ENCODE results near the gene CLDN11. TPM values are rescaled to one million over a fixed set of nuclear protein-coding genes. Genes with fewer than 3 reads are reported as not detected.

CLDN11 gene
- total and polyA plus RNA-seq, 7 donors, result 1.3 to 3.0 (median 2.0) TPM

DNA sequence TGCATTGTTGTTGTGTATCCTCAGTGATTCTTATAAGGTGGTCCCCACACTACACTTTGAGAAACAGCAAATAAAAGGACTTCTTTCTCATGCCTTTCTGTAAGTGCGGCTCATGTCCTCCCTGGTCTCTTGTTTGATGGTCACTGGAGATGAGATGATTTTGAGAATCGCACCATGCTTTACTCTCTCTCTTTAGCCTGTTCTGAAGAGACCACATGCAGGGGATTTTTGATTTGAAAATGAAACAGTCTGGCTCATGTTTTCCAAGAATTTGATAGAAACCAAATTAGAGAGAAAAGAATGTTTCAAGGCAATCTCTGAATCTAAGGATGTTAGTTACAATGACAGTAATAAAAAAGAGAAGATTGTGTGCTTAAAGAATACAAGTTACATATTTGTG is 18.0 kb downstream of the CLDN11 start:
- TF ChIP-seq, protein P1, sequence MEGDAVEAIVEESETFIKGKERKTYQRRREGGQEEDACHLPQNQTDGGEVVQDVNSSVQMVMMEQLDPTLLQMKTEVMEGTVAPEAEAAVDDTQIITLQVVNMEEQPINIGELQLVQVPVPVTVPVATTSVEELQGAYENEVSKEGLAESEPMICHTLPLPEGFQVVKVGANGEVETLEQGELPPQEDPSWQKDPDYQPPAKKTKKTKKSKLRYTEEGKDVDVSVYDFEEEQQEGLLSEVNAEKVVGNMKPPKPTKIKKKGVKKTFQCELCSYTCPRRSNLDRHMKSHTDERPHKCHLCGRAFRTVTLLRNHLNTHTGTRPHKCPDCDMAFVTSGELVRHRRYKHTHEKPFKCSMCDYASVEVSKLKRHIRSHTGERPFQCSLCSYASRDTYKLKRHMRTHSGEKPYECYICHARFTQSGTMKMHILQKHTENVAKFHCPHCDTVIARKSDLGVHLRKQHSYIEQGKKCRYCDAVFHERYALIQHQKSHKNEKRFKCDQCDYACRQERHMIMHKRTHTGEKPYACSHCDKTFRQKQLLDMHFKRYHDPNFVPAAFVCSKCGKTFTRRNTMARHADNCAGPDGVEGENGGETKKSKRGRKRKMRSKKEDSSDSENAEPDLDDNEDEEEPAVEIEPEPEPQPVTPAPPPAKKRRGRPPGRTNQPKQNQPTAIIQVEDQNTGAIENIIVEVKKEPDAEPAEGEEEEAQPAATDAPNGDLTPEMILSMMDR (IDR thresholded peaks at IDR 0.05), result no peak
- DNase-seq (no peak), ATAC-seq (no peak)
- Histone ChIP-seq H3K9me3 (no peaks in the 10 kb centered on the region), H3K27ac (no peak overlapping the region), H3K36me3 (ENCODE audit: insufficient read depth in 1 of 2, low read depth in 1 of 2) (no peaks in the 10 kb centered on the region), H3K4me1 (no peaks in the 10 kb centered on the region), H3K4me3 (no peak overlapping the region), H3K27me3 (ENCODE audit: insufficient read depth in 3 of 3, low read length in 2 of 3) (no peaks in the 10 kb centered on the region)
- 94 to 97% (median 96%) methylated on average over 2 of the region's 2 CpGs for WGBS, 3 donors
- intact Hi-C loops (cut with DNase I), result no loop called here

DNA sequence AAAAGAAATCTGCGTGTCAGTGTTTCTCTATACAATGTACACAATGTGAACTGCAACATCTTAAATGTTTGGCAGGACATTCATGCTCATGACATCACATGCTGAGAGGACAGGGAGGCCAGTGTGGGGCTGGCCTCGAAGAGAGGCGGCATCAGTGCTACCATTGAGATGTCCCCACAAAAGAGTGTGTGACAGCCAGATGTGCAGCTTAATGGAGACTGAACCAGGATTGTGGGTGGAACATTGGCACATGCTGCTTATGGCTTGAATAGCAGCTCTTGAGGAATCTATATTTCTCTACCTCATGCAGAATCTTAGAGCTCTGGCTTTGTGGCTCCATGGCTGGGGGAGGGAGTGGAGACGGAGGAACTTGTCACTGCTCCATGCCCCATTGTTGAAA is 18.5 kb downstream of the CLDN11 start:
- Histone ChIP-seq H3K27me3 (ENCODE audit: insufficient read depth in 3 of 3, low read length in 2 of 3) (no peaks in the 10 kb centered on the region), H3K36me3 (ENCODE audit: insufficient read depth in 1 of 2, low read depth in 1 of 2) (no peaks in the 10 kb centered on the region), H3K9me3 (no peaks in the 10 kb centered on the region), H3K27ac (no peak overlapping the region), H3K4me3 (no peak overlapping the region), H3K4me1 (no peaks in the 10 kb centered on the region)
- no peak for DNase-seq
- TF ChIP-seq, protein P1 (IDR thresholded peaks at IDR 0.05), result no peak
- no peak for ATAC-seq
- 63 to 78% (median 75%) methylated on average over 4 of the region's 4 CpGs for WGBS, 3 donors
- intact Hi-C loops (cut with DNase I), result no loop called here

GRCh38 chr3:170437696-170438407 is 19.2 kb downstream of the CLDN11 start:
- Histone ChIP-seq H3K27ac (no peak overlapping the region), H3K9me3 (no peaks in the 10 kb centered on the region), H3K4me1 (no peaks in the 10 kb centered on the region), H3K36me3 (ENCODE audit: insufficient read depth in 1 of 2, low read depth in 1 of 2) (no peaks in the 10 kb centered on the region), H3K27me3 (ENCODE audit: insufficient read depth in 3 of 3, low read length in 2 of 3) (no peaks in the 10 kb centered on the region), H3K4me3 (no peak overlapping the region)
- DNase-seq (no peak), ATAC-seq (no peak)
- TF ChIP-seq, protein P1 (IDR thresholded peaks at IDR 0.05), result no peak
- intact Hi-C loops (cut with DNase I), result no loop called here
- 72 to 78% (median 74%) methylated on average over 10 of the region's 10 CpGs for WGBS, 3 donors

DNA sequence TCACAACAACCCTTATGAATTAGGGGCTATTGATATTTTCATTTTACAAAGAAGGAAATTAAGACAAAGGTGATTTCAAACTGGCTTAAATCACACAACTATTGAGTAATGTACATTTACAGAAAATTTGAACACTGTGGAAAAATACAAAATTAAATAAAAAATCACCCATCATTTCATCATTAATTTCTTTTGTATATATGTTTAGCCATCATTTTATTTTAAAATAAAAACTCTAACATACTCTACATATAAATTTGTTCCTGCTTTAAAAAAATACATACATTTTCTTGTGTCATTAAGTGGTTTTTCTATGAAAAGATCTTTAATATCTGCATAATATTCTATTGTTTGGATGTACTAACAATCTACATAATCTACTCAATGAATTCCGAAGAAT is 20.2 kb downstream of the CLDN11 start:
- TF ChIP-seq, protein P1 (IDR thresholded peaks at IDR 0.05), result no peak
- no peaks in the 10 kb centered on the region for H3K36me3 ChIP-seq (ENCODE audit: insufficient read depth in 1 of 2, low read depth in 1 of 2)

GRCh38 chr3:170440344-170440743 is 21.7 kb downstream of the CLDN11 start:
- Histone ChIP-seq H3K36me3 (ENCODE audit: insufficient read depth in 1 of 2, low read depth in 1 of 2) (no peaks in the 10 kb centered on the region), H3K4me1 (no peaks in the 10 kb centered on the region), H3K27ac (no peak overlapping the region), H3K27me3 (ENCODE audit: insufficient read depth in 3 of 3, low read length in 2 of 3) (no peaks in the 10 kb centered on the region), H3K9me3 (no peaks in the 10 kb centered on the region), H3K4me3 (no peak overlapping the region)
- DNase-seq (no peak), ATAC-seq (no peak)
- intact Hi-C loops (cut with DNase I), result no loop called here
- TF ChIP-seq, protein P1 (IDR thresholded peaks at IDR 0.05), result no peak
- WGBS, 3 donors, result 93 to 97% (median 95%) methylated on average over 2 of the region's 2 CpGs

More for the DNA sequence above, 20.2 kb downstream of the CLDN11 start:
- Histone ChIP-seq H3K4me3 (no peak overlapping the region), H3K27ac (no peak overlapping the region), H3K9me3 (no peaks in the 10 kb centered on the region), H3K4me1 (no peaks in the 10 kb centered on the region), H3K27me3 (ENCODE audit: insufficient read depth in 3 of 3, low read length in 2 of 3) (no peaks in the 10 kb centered on the region)
- ATAC-seq (no peak), DNase-seq (no peak)
- WGBS, 3 donors, result 95 to 98% (median 95%) methylated on average over 1 of the region's 1 CpG
- intact Hi-C loops (cut with DNase I), result no loop called here

Measured in psoas muscle (tissue), 8 donors.